OCI-LY7 (cell line): Measurements from ENCODE around the gene KLB. TPM values are rescaled to one million over a fixed set of nuclear protein-coding genes. Genes with fewer than 3 reads are reported as not detected.

ENCODE experiments used
- BruUV-seq: library from RNA; stranded (reverse); fragments of 400-500 nt; replicated peaks from 2 replicates; lab custom pipeline; 2021; lab: Mats Ljungman, UMichigan
- CTCF ChIA-PET: fragments of 300-600 bp; sonication (Branson Sonifier 250); formaldehyde crosslinking; loops from one replicate; lab custom pipeline; 2022; ENCODE audit warnings: antibody characterized with exemption; ENCODE audit not compliant: unreplicated experiment; lab: Charles Lee
- POLR2A ChIA-PET: fragments of 300-600 bp; sonication (Branson Sonifier 250); formaldehyde crosslinking; loops from one replicate; lab custom pipeline; 2022; ENCODE audit warnings: antibody characterized with exemption; lab: Charles Lee
- DNase-seq: peaks from one replicate; pipeline ENCODE4 v3.0.0-alpha.2; 2015; ENCODE audit warnings: low spot score
- H2AFZ ChIP-seq: fragments of 200-600 bp; sonication (generic), shearing (Covaris generic); 2 replicates; pipeline ENCODE4 v1.6.1; 2014; ENCODE audit warnings: mild to moderate bottlenecking, antibody characterized with exemption, low read length, moderate library complexity
- H3K27ac ChIP-seq: fragments of 200-600 bp; sonication (generic); 2 replicates; pipeline ENCODE4 v1.5.1; 2014; ENCODE audit warnings: mixed run types, low read depth, mild to moderate bottlenecking, moderate library complexity, low read length, inconsistent platforms; ENCODE audit not compliant: poor library complexity, severe bottlenecking
- H3K36me3 ChIP-seq: fragments of 200-600 bp; sonication (generic); 2 replicates; pipeline ENCODE4 v1.6.1; 2014; ENCODE audit warnings: mild to moderate bottlenecking, antibody characterized with exemption, low read length, moderate library complexity, mixed read lengths; ENCODE audit not compliant: insufficient read depth
- H3K4me1 ChIP-seq: fragments of 200-600 bp; sonication (generic); 2 replicates; pipeline ENCODE4 v1.5.1; 2014; ENCODE audit warnings: mild to moderate bottlenecking, low read length; ENCODE audit not compliant: insufficient read depth, poor library complexity, severe bottlenecking
- H3K4me2 ChIP-seq: fragments of 200-600 bp; sonication (generic); 2 replicates; pipeline ENCODE4 v1.6.1; 2014; ENCODE audit warnings: mild to moderate bottlenecking, low read length
- H3K4me3 ChIP-seq: fragments of 200-600 bp; sonication (generic); 2 replicates; pipeline ENCODE4 v1.5.1; 2014; ENCODE audit warnings: mild to moderate bottlenecking, low read depth, low read length; ENCODE audit not compliant: poor library complexity, severe bottlenecking
- H3K79me2 ChIP-seq: fragments of 200-600 bp; sonication (generic); 2 replicates; pipeline ENCODE4 v1.6.1; 2016; ENCODE audit warnings: low read depth, mild to moderate bottlenecking, low read length, moderate library complexity, mixed read lengths; ENCODE audit not compliant: insufficient read depth
- H3K9me2 ChIP-seq: fragments of 200-600 bp; sonication (generic); 2 replicates; pipeline ENCODE4 v1.6.1; 2016; ENCODE audit warnings: mild to moderate bottlenecking, low read length, mixed read lengths; ENCODE audit not compliant: insufficient read depth
- H3K9me3 ChIP-seq: fragments of 200-600 bp; sonication (generic); 2 replicates; pipeline ENCODE4 v1.6.1; 2014; ENCODE audit warnings: mild to moderate bottlenecking, mixed run types, low read length, mixed read lengths
- H4K20me1 ChIP-seq: fragments of 200-600 bp; sonication (generic); 2 replicates; pipeline ENCODE4 v1.6.1; 2014; ENCODE audit warnings: mild to moderate bottlenecking, antibody characterized with exemption, low read length, moderate library complexity, mixed read lengths; ENCODE audit not compliant: insufficient read depth
- CTCF ChIP-seq: fragments of 200-600 bp; sonication (generic); conservative IDR thresholded peaks from 2 replicates; pipeline ENCODE4 v1.5.1; 2014; ENCODE audit warnings: mild to moderate bottlenecking, antibody characterized with exemption, low read length, moderate library complexity, mixed read lengths
- EZH2phosphoT487 ChIP-seq: fragments of 200-600 bp; sonication (generic); IDR thresholded peaks from 2 replicates; pipeline ENCODE4 v1.6.1; 2018; ENCODE audit warnings: low read depth, borderline replicate concordance, mild to moderate bottlenecking, mixed run types, antibody characterized with exemption, low read length, moderate library complexity, mixed read lengths
- intact Hi-C: fragments of 100-400 bp; cut with micrococcal nuclease; formaldehyde crosslinking; loops from one replicate; pipeline ENCODE4 v1.10.0; 2022; ENCODE audit not compliant: unreplicated experiment
- total RNA-seq, 2 experiments: library from RNA; depleted of rRNA in 1 of 2; stranded (reverse); fragments of >200 nt in 1 of 2; shearing (Covaris generic) in 1 of 2; gene quantifications; 2 replicates each; pipeline ENCODE4 v1.2.3, GENCODE V29; 2014 to 2022

The KLB gene
- total RNA-seq, 2 experiments from 2014 or later = not detected

GRCh38 chr4:39375478-39375877 is 31.3 kb upstream of the KLB start:
- Histone ChIP-seq H3K27ac (no peak overlapping the region), H3K79me2 (no peaks in the 10 kb centered on the region), H3K9me3 (peaks cover 19% of the 10 kb centered on the region; the same call in 1 of the 2 replicates), H3K36me3 (no peaks in the 10 kb centered on the region), H2AFZ (no peak overlapping the region), H3K9me2 (no peaks in the 10 kb centered on the region), H3K4me1 (no peaks in the 10 kb centered on the region), H3K4me2 (no peak overlapping the region), H4K20me1 (no peaks in the 10 kb centered on the region), H3K4me3 (no peak overlapping the region)
- TF ChIP-seq CTCF (no peak), EZH2phosphoT487 (no peak)
- intact Hi-C loops = no loop called here
- no TSS peak for BruUV-seq
- CTCF ChIA-PET = no interaction called here
- POLR2A ChIA-PET = no interaction called here
- no peak for DNase-seq

- no peak for DNase-seq
- Histone ChIP-seq H3K27ac (no peak overlapping the region), H3K9me3 (peaks cover 7% of the 10 kb centered on the region; the same call in 1 of the 2 replicates), H3K79me2 (no peaks in the 10 kb centered on the region), H4K20me1 (no peaks in the 10 kb centered on the region), H3K4me3 (no peak overlapping the region), H3K9me2 (no peaks in the 10 kb centered on the region), H2AFZ (no peak overlapping the region), H3K36me3 (no peaks in the 10 kb centered on the region), H3K4me1 (no peaks in the 10 kb centered on the region), H3K4me2 (no peak overlapping the region)
- intact Hi-C loops = no loop called here
- POLR2A ChIA-PET = interaction anchor here (1.3 kb wide), 1 partner anchor 25 kb away, joined by 3 read pairs; no protein-coding TSS in a partner anchor
- TF ChIP-seq CTCF (no peak), EZH2phosphoT487 (no peak)
- no TSS peak for BruUV-seq
- CTCF ChIA-PET = no interaction called here
Observed at GRCh38 chr4:39383690-39384089, 23.0 kb upstream of the KLB start.

GRCh38 chr4:39384563-39384962 is 22.2 kb upstream of the KLB start:
- Histone ChIP-seq H4K20me1 (no peaks in the 10 kb centered on the region), H2AFZ (no peak overlapping the region), H3K36me3 (no peaks in the 10 kb centered on the region), H3K4me1 (no peaks in the 10 kb centered on the region), H3K79me2 (no peaks in the 10 kb centered on the region), H3K4me2 (no peak overlapping the region), H3K27ac (no peak overlapping the region), H3K9me3 (0 out of 2 replicates have a peak, but pooled peaks cover 7% of the 10 kb centered on the region), H3K4me3 (no peak overlapping the region), H3K9me2 (no peaks in the 10 kb centered on the region)
- intact Hi-C loops = no loop called here
- TF ChIP-seq CTCF (no peak), EZH2phosphoT487 (no peak)
- POLR2A ChIA-PET = interaction anchor here (0.6 to 1.3 kb wide), 4 partner anchors 24 to 889 kb away, joined by 3 to 7 read pairs (median 3); no protein-coding TSS in a partner anchor
- DNase-seq = no peak
- BruUV-seq = no TSS peak
- CTCF ChIA-PET = interaction anchor here (0.6 kb wide), 1 partner anchor 624 kb away, joined by 3 read pairs; no protein-coding TSS in a partner anchor
